HG02610 (cell line): ENCODE data around the gene KRTAP1-5.
"Not testable (repeated sequence)": the region's sequence is repeated elsewhere in the genome, so short reads cannot be mapped to it uniquely, and the experiment has no call there.

Experiments used
- ATAC-seq: cut with Tn5 transposase; IDR thresholded peaks from one replicate; pipeline ENCODE4 v1.9.1; 2021; ENCODE audit warnings: mild to moderate bottlenecking, moderate library complexity; ENCODE audit not compliant: unreplicated experiment

Gene KRTAP1-5

DNA sequence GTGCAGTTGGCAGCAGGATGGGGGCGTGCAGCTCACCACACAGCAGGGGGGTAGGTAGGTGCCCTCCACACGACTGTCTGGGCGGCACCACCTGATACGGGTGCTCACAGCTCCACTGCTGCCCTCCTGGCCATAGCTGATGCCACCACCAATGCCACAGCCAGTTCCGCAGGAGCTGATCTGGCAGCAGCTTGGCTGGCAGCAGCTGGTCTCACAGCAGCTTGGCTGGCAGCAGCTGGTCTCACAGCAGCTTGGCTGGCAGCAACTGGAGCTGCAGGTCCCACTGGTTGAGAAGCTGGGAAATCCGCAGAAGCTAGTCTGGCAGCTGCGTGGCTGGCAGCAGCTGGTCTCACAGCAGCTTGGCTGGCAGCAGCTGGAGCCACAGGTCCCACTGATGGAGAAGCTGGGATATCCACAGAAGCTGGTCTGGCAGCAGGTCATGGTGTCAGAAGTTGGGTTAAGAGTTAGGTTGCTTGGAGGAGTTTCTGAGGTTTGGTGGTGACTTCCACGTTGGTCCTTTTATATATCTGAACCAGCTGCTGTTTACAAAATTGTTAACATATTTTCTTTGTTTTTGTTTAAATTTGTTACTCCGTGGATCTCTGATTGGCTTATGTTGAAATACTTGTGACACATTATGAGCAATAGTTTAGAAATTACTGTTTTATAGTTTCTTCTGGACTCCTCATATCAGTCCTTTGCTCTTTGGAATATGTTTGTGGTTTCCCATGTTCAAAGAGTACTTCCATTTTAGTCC, at the start of gene KRTAP1-5:
TSS of gene KRTAP1-5 (minus strand) at position 494 of the 757 bp plus-strand sequence. CDS start at position 441, 53 bp downstream.
- no peak for ATAC-seq

DNA sequence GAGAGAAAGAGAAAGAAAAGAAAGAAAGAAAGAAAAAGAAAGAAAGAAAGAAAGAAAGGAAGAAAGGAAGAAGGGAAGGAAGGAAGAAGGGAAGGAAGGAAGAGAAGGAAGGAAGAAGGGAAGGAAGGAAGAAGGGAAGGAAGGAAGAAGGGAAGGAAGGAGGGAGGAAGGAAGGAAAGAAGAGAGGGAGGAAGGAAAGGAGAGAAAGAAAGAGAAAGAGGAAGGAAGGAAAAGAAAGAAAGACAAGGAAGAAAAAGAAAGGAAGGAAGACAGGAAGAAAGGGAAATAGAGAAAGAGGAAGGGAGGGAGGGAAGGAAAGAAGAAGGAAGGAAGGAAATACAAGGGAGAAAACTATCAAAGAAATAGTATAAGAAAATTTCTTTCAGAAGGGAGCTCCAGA, 49.8 kb upstream of the KRTAP1-5 start:
- no peak for ATAC-seq

DNA sequence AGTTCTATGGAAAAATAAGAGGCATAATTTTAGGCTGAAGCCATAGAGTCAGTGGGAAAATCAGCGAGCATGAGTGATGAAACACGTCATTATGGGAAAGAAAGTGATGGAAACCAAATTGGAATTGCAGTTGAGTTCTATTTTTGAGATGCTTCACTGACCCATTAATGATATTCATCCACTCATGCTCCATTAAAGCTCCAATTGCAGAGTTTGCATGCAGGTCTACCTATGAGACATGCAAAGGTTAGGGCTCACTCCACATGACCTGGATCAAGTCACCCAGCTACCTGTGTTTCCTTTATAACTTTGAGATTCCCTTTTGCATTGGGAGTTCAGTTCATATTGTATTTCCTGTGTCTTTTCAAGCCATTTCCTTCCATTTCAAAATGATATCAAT, 46.7 kb upstream of the KRTAP1-5 start:
- no peak for ATAC-seq

- ATAC-seq: no peak
Observed at GRCh38 chr17:41071606-41072360, 44.8 kb upstream of the KRTAP1-5 start.

DNA sequence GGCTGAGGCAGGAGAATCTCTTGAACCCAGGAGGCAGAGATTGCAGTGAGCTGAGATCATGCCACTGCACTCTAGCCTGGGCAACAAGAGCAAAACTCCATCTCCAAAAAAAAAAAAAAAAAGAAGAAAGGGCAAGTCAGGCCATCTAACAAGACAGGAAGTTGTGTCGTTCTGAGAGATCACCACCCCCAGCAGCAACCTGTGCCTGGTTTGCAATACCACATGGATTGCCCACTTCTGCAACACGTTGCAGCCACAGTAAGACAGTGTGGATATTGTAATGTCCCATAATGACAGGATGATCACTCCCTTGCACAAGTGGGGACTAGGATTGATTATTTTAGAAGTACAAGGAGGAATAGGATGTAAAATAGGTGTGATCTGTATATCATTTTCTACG, 42.0 kb upstream of the KRTAP1-5 start:
- ATAC-seq: no peak

GRCh38 chr17:41067281-41067680, 40.3 kb upstream of the KRTAP1-5 start:
- ATAC-seq: no peak

DNA sequence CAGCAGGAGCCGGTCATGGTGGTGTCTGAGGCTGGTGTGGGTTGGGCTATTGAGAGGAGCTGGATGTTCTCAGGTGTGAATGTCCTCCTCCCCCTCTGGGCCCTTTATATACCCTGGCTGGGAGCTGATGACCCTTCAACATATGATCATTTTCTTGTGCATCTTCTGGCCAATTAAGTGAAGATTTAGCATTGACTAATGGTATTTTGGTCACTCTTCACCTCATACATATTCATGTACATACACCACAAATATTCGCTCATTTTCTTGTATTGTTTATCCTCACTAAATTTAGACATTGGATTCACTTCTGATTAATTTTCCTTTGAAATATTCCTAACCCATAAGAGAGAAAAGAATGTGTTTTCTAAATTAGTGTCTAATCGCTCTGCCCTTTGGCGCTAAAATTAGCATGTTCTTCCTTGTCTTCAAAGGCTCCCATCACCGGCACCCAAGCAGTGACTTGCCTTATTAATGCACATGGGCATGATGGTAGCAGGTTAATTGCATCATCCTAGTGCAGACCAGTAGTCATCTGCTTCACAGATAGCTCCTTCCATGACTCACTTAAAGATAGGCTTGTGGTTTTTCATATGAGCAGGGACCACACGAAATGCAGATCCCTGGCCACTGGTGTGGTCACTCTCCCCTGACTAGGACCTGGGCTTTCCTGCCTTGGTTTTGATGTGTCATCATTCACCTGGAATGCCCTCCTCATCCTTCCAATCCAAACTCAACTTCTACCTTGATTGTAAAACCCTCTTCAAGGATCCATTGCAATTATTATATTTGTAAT, 39.0 kb upstream of the KRTAP1-5 start, which contains the start of gene KRTAP2-4:
TSS of gene KRTAP2-4 (minus strand) at position 51 of the 796 bp plus-strand sequence. CDS start at position 17, 34 bp downstream.
- ATAC-seq: no peak

DNA sequence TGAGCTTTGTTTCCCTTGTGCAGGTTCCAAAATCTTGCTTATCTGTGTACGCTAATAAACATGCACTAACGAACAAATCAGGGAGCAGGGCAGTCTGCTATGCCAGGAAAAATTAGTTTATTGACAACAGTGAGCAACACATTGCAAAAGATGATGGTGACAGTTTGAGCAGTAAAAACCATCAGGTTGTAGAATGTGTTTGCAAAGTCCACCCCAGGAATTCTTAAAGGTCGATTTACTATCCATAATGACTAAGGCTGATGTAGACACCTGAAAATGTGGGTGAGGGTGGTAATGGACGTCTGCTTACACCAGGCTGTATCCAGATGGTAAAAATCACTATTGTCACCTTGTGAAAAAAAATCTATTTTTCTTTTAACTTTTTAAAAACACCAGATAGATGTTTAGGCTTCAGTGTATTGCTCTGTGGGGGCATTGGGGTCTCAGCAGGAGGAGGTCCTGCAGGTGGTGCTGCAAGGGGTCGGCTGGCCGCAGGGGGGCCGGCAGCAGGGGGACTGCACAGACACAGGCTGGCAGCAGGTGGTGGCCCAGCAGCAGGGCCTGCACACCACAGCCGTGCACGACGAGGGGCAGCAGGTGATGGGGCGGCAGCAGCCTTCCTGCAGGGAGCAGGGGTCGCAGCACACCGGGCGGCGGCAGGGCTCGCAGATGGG, 38.1 kb upstream of the KRTAP1-5 start:
- not testable (repeated sequence) for ATAC-seq

GRCh38 chr17:41064301-41064700, 37.3 kb upstream of the KRTAP1-5 start:
- ATAC-seq: no peak

GRCh38 chr17:41063449-41063848, 36.4 kb upstream of the KRTAP1-5 start:
- ATAC-seq: no peak

GRCh38 chr17:41061964-41062363, 35.0 kb upstream of the KRTAP1-5 start:
- no peak for ATAC-seq

- no peak for ATAC-seq
Observed at GRCh38 chr17:41060052-41060604, 33.1 kb upstream of the KRTAP1-5 start, which contains the start of gene KRTAP2-3. KRTAP2-3 (minus strand) TSS chr17:41060114; CDS start chr17:41060050, 64 bp downstream.

GRCh38 chr17:41059276-41060051, 32.5 kb upstream of the KRTAP1-5 start:
- ATAC-seq: not testable (repeated sequence)

GRCh38 chr17:41058741-41059140, 31.7 kb upstream of the KRTAP1-5 start:
- no peak for ATAC-seq

DNA sequence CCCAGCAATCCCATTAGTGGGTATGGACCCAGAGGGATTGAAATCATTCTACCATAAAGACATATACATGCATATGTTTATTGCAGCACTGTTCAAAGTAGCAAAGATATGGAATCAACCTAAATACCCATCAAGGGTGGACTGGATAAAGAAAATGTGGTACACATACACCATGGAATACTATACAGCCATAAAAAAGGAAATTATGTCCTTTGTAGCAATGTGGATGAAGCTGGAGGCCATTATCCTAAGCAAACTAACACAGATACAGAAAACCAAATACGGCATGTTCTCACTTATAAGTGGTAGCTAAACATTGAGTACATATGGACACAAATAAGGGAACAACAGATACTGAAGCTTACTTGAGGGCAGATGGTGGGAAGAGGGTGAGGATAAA, 30.5 kb upstream of the KRTAP1-5 start:
- ATAC-seq: no peak

- not testable (repeated sequence) for ATAC-seq
Observed at GRCh38 chr17:41055130-41055529, 28.1 kb upstream of the KRTAP1-5 start, which contains the start of gene KRTAP2-2. KRTAP2-2 (minus strand) TSS chr17:41055230; CDS start chr17:41055211, 19 bp downstream.

DNA sequence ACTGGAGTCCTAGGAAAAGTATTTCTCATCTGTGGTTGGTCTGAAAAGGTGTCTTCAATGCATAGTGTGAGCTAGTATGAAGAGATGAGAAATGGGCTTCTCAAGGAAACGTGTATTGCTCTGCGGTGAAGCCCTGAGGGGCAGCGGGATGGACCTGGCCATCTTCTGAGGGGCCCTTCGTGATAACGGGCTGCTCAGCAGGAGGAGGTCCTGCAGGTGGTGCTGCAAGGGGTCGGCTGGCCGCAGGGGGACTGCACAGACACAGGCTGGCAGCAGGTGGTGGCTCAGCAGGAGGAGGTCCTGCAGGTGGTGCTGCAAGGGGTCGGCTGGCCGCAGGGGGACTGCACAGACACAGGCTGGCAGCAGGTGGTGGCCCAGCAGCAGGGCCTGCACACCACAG, 27.5 kb upstream of the KRTAP1-5 start:
- not testable (repeated sequence) for ATAC-seq

DNA sequence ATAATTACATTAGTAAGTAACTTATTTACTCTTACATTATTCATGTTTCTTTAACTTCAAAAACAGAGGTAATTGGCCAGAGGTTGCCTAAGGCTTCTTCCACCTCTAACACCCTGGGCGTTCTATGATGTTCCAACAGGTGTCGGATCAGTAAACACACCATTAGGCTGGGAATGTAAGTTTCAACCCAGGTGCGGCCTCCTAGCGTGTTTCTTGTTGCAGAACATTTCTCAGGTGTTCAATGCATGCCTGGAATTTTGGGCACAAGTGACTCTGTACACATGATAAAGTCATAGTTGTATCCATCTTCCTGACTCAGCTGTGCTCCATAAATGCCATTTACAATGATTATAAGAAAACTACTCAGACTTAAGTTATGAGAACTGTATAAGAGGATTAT, 27.0 kb upstream of the KRTAP1-5 start:
- ATAC-seq: no peak

DNA sequence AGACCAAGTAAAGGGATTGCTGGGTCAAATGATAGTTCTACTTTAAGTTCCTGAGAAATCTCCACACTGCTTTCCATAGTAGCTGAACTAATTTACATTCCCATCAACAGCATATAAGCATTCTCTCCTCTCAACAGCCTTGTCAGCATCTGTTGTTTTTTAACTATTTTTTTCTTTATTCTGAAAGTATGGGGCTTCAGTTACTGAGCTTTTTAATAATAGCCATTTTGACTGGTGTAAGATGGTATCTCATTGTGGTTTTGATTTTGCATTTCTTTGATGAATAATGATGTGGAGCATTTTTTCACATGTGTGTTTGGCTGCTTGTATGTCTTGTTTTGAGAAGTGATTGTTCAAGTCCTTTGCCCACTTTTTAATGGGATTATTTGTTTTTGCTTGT, 25.6 kb upstream of the KRTAP1-5 start:
- ATAC-seq: no peak
